Body of pancreas (tissue), 4 donors: ENCODE results near the gene VPS39.

Experiments
- CTCF ChIP-seq, 7 experiments: fragments of 450-650 bp in 4 of 7; fragments of 200-600 bp in 3 of 7; sonication (generic) in 3 of 7; IDR thresholded peaks; one replicate each; pipeline ENCODE4 v1.5.1; 2016 to 2019; ENCODE audit warnings: antibody characterized with exemption in 7 of 7
- POLR2A ChIP-seq, 3 donors: fragments of 450-650 bp; IDR thresholded peaks; one replicate each; pipeline ENCODE4 v1.6.1; 2016; ENCODE audit warnings: antibody characterized with exemption in 3 of 3, mild to moderate bottlenecking in 2 of 3

- TF ChIP-seq CTCF (IDR thresholded peaks at IDR 0.05) (no peak), POLR2A (IDR thresholded peaks at IDR 0.05) (no peak)
Measured at GRCh38 chr15:42240823-42241222, 32.7 kb upstream of the VPS39 start.
